K562 treated with DMSO at 1 percent for 4 hours (cell line): ENCODE results near the gene NCKAP5L. TPM values are rescaled to one million over a fixed set of nuclear protein-coding genes. Genes with fewer than 3 reads are reported as not detected.

Source experiments
- total RNA-seq: library from RNA; unstranded; fragments of 300-600 nt; gene quantifications from 2 replicates; pipeline ENCODE4 v1.2.3, GENCODE V29; 2022; ENCODE audit not compliant: insufficient read depth

The NCKAP5L gene
- 11.4 and 14.3 TPM in 2 replicates for total RNA-seq

GRCh38 chr12:49828133-49829091 lies at the start of gene NCKAP5L:
NCKAP5L (minus strand) TSS chr12:49828413; CDS start chr12:49804044, 24,369 bp downstream.

GRCh38 chr12:49842519-49843352 lies 14.5 kb upstream of the NCKAP5L start, which contains the start of gene BCDIN3D:
BCDIN3D (minus strand) TSS chr12:49843106; CDS start chr12:49843087, 19 bp downstream.

Other genes starting within 250 kb of the NCKAP5L start
- 0.56 and 0.69 TPM in 2 replicates for gene FAM186B, start 222.8 kb downstream of the NCKAP5L start, total RNA-seq
- 2.4 and 5.5 TPM in 2 replicates for gene PRPF40B, start 204.9 kb downstream of the NCKAP5L start, total RNA-seq
- 5.4 and 7.8 TPM in 2 replicates for gene FMNL3, start 121.0 kb downstream of the NCKAP5L start, total RNA-seq
- 467 and 471 TPM in 2 replicates for gene TMBIM6, start 86.9 kb downstream of the NCKAP5L start, total RNA-seq
- 4.5 and 6.2 TPM in 2 replicates for gene BCDIN3D, start 14.7 kb upstream of the NCKAP5L start, total RNA-seq
- gene FAIM2, start 75.5 kb upstream of the NCKAP5L start, total RNA-seq, result 0.33 and 0.44 TPM in 2 replicates
- gene AQP2, start 122.3 kb upstream of the NCKAP5L start, total RNA-seq, result not detected in 2 replicates
- not detected in 2 replicates for gene AQP5, start 133.5 kb upstream of the NCKAP5L start, total RNA-seq
- gene AQP6, start 144.5 kb upstream of the NCKAP5L start, total RNA-seq, result not detected in 2 replicates
- gene RACGAP1, start 197.1 kb upstream of the NCKAP5L start, total RNA-seq, result 53.6 and 54.7 TPM in 2 replicates
- gene ASIC1, start 229.2 kb upstream of the NCKAP5L start, total RNA-seq, result 0.48 and 1.5 TPM in 2 replicates